ENCODE results near the gene CACNA1F.

DNA sequence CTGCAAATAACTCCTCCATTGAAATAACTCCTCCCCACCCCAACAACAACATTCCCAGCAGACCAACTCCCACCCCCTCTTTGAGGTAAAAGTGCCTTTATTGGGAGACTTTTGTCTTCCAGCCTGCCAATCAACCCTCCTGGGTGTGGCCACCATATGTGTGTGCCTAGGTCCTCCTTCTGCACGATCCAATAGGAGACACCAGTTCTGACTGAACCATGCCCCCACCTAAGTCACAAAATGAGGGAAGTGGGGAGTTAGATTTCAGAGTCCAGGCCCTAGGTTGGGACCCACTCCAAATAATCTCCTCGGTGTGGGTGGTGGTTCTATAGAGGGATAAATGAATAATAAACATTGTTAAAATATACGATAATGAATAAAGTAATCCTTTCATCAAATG lies 58.4 kb downstream of the CACNA1F start:
- TF ChIP-seq, protein P1, sequence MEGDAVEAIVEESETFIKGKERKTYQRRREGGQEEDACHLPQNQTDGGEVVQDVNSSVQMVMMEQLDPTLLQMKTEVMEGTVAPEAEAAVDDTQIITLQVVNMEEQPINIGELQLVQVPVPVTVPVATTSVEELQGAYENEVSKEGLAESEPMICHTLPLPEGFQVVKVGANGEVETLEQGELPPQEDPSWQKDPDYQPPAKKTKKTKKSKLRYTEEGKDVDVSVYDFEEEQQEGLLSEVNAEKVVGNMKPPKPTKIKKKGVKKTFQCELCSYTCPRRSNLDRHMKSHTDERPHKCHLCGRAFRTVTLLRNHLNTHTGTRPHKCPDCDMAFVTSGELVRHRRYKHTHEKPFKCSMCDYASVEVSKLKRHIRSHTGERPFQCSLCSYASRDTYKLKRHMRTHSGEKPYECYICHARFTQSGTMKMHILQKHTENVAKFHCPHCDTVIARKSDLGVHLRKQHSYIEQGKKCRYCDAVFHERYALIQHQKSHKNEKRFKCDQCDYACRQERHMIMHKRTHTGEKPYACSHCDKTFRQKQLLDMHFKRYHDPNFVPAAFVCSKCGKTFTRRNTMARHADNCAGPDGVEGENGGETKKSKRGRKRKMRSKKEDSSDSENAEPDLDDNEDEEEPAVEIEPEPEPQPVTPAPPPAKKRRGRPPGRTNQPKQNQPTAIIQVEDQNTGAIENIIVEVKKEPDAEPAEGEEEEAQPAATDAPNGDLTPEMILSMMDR (IDR thresholded peaks at IDR 0.05), result no peak
- TF ChIP-seq POLR2AphosphoS5 (IDR thresholded peaks at IDR 0.05; ENCODE audit: low read depth, low read length), result no peak
